C4-2B (cell line): Measurements from ENCODE around the gene ITPR2.

Experiments
- ZFX ChIP-seq: fragments of 450-650 bp; IDR thresholded peaks from 2 replicates; pipeline ENCODE4 v1.6.1; 2017
- TF ChIP-seq, protein P1 (sequence below): fragments of 450-650 bp; conservative IDR thresholded peaks from 2 replicates; pipeline ENCODE4 v1.5.1; 2017; ENCODE audit warnings: mild to moderate bottlenecking

DNA sequence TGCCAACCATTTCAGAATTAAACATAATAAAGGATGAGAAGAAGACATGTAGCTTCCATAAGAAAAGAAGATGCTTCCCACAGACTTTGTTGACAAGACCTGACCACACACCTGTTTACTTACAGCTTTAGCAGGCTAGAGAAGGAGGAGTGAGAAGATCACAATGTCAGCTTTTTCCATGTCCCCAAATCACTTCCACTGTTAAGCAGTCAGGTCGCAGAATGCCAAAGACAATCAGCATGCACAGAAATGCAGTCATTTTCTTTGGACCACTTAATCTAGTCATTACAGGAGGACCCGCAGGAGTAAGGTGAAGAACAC lies 322.7 kb downstream of the ITPR2 start:
- TF ChIP-seq, protein P1, sequence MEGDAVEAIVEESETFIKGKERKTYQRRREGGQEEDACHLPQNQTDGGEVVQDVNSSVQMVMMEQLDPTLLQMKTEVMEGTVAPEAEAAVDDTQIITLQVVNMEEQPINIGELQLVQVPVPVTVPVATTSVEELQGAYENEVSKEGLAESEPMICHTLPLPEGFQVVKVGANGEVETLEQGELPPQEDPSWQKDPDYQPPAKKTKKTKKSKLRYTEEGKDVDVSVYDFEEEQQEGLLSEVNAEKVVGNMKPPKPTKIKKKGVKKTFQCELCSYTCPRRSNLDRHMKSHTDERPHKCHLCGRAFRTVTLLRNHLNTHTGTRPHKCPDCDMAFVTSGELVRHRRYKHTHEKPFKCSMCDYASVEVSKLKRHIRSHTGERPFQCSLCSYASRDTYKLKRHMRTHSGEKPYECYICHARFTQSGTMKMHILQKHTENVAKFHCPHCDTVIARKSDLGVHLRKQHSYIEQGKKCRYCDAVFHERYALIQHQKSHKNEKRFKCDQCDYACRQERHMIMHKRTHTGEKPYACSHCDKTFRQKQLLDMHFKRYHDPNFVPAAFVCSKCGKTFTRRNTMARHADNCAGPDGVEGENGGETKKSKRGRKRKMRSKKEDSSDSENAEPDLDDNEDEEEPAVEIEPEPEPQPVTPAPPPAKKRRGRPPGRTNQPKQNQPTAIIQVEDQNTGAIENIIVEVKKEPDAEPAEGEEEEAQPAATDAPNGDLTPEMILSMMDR = no peak
- no peak for TF ChIP-seq ZFX
